ENCODE results near the gene PTCD1. TPM values are rescaled to one million over a fixed set of nuclear protein-coding genes. Genes with fewer than 3 reads are reported as not detected.
"Not testable (repeated sequence)": the region's sequence is repeated elsewhere in the genome, so short reads cannot be mapped to it uniquely, and the experiment has no call there.

The PTCD1 gene
- total RNA-seq, 1 donor from 2014 or later: 2.3 TPM

DNA sequence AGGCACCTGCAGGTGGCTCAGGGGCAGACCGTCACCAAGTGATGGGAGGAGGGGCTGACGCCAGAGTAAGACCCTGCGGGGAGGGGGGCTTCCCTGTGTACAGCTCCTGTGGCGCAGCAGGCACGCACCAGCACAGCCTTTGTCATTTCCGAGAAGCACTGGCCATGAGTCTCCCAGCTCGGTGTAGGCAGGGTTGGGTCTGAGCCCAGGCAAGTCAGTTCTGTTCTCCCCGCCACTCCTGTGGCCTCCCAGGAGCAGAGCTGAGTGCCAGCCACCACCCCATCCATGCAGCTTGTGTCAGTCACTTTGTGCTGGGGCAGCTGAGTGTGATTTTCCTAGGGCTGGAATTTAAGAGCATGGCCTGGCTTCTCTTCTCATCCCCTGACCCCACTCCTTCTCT is 13.3 kb upstream of the PTCD1 start:
- no peak for ATAC-seq

DNA sequence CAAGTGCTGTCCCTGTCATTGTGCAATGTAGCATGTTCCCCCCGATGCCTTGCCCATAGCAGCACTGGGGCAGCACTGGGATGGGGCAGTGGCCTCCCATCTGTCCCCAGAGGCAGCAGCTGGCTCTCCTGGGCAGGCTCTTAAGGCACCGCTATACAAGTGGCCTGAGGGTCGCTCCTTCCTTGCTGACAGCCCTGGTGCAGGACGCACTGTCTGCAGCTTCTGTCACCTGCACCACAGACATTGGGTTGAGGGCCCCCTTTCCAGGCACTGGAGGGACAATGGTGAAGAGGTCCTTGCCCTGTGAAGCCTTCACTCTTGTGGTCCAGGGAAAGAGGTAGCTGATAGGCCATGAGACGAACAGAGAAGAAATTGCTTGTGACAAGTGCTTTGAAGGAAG is 10.7 kb upstream of the PTCD1 start:
- no peak for DNase-seq (ENCODE audit: low spot score)
- ATAC-seq: no peak

More for the DNA sequence above, 13.3 kb upstream of the PTCD1 start:
- DNase-seq (ENCODE audit: low spot score): no peak

DNA sequence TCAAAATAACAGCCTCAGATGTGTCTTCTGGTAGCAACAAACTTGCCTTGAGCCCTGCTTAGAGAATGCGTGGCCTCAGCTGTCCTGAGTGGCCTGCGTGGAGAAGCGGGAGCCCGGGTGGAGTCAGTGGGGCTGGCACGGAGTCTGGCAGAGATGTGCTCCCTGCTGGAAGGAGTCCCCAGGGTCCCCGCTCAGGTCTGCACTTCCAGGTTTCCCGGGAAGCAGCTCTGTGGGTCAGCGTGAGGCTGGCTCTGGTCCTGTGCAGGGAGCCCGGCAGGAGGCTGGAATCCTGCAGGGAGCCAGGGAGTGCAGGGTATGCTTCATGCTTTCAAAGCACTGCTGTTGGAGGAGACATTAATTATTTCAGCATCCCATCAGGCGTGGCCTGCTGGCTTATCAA is 10.3 kb upstream of the PTCD1 start:
- DNase-seq (ENCODE audit: low spot score): no peak

DNA sequence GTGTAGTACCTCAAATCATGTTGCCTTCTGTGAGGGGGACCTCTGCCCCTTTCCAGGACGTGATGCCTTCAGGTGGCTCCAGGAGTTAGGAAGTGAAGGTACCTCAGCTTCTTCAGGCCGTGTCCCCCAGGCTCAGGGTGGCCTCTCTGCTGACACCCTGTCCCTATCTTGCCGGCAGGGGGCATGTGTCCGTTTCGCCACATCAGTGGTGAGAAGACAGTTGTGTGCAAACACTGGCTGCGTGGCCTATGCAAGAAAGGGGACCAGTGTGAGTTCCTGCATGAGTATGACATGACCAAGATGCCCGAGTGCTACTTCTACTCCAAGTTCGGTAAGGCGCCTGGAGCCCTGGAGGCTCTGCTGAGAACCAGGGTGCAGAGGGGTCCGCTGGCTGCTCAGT is 9.3 kb upstream of the PTCD1 start:
- no peak for DNase-seq (ENCODE audit: low spot score)
- ATAC-seq: peak; percentile 64

More for the DNA sequence above, 10.3 kb upstream of the PTCD1 start:
- no peak for ATAC-seq

DNA sequence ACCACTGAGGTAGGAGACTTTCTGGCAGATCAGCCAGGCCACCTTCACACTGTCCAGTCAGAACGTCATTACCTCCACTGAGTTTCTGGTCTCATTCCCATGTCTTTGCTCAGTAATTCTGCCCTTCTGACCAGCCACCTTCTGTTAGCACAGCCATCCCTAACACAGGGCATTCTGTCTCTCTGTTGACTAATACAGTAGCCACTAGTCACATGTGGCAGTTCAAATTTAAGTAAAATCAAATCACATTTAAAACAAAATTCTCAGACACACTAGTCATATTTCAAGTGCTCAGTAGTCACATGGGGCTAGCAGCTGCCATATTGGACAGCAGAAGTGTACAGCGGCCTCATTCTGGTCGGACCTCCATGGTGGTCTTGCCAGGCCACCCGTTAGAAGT is 7.5 kb upstream of the PTCD1 start:
- DNase-seq (ENCODE audit: low spot score) (no peak), ATAC-seq (peak; percentile 14)

DNA sequence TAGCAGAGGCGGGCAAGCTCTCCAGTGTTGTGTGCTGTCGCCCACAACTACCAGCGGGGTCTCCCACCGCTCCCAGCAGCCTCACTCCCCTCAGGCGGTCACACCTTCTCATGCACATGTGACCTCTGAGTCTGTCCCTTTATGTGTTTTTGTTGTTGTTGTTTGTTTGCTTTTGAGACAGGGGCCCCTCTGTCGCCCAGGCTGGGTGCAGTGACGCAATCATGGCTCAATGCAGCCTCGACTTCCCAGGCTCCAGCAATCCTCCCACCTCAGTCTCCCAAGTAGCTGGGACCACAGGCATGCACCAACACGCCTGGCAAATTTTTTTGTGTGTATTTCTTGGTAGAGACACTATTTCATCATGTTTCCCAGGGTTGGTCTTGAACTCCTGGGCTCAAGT is 1.6 kb upstream of the PTCD1 start:
- ATAC-seq: no peak
- DNase-seq (ENCODE audit: low spot score): no peak

DNA sequence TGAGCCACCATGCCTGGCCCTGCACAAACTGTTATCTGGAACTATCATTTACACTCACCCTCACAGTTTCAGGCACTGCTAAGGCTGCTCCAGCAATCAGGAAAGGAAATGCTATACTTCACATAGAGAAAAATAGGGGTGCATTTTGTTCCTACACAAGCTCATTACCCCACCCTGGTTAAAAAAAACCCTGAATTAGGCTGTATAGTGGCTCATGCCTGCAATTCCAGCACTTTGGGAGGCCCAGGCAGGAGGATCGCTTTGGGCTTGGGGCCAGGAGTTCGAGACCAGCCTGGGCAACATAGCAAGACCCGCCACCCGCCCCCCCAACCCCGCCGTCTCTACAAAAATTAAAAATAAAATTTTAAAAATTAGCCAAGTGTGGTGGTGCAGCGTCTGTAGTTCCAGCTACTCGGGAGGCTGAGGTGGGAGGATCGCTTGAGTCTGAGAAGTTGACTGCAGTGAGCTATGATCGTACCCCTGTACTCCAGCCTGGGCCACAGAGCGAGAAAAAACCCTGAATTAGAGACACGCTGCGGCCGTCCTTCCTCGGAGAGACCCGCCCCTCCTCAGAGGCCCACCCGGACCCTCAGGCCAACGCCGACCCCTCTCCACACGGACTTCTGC is 539 bp downstream of the PTCD1 start:
- ATAC-seq (peak; percentile 33), DNase-seq (ENCODE audit: low spot score) (no peak)

DNA sequence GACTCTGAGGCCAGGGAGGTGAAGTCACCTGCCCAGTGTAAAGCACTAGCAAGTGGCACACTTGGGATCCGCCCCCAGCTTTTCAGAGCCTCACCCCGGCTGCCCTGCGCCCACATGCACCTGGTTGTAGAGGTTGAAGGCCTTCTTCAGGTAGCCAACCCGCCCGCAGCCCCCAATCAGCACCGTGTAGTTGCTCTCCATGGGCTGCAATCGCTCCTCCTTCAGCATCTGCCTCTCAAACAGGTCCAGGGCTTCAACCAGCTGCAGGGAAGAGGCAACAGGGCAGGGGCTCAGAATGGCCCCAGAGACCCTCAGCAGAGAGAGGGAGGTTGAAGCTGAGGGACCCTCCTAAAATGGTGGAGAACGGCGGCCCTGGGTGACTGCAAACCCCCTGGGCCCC is 5.4 kb downstream of the PTCD1 start:
- no peak for DNase-seq (ENCODE audit: low spot score)
- ATAC-seq: no peak

DNA sequence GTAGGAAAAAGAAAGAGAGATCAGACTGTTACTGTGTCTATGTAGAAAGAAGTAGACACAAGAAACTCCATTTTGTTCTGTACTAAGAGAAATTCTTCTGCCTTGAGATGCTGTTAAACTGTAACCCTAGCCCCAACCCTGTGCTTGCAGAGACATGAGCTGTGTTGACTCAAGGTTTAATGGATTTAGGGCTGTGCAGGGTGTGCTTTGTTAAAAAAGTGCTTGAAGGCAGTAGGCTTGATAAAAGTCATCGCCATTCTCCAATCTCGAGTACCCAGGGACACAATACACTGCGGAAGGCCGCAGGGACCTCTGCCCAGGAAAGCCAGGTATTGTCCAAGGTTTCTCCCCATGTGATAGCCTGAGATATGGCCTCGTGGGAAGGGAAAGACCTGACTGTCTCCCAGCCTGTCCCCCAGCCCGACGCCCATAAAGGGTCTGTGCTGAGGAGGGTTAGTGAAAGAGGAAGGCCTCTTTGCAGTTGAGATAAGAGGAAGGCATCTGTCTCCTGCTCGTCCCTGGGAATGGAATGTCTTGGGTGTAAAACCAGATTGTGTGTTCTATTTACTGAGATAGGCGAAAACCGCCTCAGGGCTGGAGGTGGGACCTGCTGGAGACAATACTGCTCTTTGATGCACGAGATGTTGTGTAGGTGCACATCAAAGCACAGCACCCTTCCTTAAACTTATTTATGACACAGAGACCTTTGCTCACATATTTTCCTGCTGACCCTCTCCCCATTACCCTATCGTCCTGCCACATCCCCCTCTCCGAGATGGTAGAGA is 6.7 kb downstream of the PTCD1 start:
- not testable (repeated sequence) for ATAC-seq; DNase-seq (ENCODE audit: low spot score)

DNA sequence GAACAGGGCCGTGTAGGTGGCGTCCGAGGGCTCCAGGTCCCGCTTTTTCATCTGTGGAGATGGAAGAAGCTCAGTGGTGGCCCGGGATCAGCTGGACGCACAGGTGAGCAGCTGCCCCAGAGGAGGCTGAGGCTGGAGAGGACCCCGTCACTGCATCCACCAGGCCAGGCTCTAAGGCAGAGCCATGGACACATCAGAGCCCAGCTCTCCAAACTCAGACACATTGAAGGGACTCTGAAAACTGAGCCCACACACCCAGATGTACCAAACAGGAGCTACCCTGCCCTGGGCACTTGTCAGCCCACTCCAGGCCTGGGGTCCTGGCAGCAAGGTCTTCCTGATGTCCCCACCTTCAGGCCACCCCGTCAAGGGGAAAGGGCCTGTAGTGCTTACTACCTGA is 8.8 kb downstream of the PTCD1 start:
- DNase-seq (ENCODE audit: low spot score) (no peak), ATAC-seq (no peak)

DNA sequence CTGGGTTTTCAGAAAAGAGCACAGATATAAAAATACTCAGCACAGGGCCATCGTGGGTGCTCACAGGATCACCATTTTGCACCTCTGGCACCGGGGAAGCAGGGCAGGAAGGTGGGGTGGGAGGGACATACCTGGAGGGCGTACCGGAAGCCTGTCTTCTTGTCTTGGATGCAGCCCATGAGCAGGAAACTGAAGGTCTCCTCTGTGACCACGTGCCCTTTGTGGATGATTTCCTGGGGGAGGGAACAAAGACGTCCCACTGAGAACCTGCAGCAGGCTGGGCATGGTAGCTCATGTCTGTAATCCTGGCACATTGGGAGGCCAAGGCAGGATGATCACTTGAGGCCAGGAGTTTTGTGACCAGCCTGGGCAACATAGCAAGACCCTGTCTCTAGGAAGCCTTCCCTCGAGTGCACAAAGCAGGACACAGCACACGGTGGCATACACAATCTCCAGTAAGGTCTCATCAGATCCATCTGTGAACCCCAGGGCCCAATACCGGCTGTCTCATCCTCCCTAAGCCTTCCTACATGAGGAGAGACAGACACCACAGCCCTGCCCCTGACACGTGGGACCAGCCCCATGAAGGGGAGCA is 9.5 kb downstream of the PTCD1 start:
- DNase-seq (ENCODE audit: low spot score) (no peak), ATAC-seq (no peak)

DNA sequence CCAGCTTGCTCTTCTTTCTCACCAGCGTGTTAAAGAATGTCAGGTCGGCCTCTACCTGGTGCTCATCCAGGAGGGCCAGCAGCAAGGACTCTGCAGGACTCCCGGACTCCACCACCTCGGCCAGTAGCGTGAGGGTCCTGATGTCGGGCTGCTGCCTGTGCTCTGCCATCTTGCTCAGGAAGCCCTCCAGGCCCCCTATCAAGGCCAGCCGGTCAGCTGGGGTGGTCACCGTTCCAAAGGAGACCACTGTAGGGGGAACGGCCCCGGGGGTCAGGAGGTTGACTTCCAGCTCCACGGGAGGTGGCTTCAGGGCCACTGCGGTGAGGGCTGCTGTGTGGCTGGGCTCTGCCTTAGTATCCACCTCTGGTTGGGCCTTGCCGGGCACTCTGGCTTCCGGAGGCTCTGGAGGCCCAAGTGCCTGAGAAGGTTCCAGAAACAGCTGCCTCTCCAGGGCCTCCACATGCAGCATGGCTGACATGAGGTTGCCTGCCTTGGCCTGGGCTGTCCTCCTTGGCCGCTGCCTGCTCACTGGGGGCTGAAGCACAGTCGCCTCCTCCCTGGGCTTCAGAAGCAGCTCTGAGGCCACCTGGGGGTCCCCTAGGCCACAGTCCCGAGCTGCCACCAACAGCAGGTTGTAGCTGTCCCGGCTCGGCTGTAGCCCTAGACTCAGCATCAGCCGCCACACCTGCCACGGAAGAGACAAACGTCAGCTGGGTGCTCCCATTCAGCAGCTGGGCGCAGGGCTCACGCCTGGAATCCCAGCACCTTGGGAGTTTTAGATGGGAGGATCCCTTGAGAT is 13.5 kb downstream of the PTCD1 start:
- ATAC-seq (no peak), DNase-seq (ENCODE audit: low spot score) (no peak)

DNA sequence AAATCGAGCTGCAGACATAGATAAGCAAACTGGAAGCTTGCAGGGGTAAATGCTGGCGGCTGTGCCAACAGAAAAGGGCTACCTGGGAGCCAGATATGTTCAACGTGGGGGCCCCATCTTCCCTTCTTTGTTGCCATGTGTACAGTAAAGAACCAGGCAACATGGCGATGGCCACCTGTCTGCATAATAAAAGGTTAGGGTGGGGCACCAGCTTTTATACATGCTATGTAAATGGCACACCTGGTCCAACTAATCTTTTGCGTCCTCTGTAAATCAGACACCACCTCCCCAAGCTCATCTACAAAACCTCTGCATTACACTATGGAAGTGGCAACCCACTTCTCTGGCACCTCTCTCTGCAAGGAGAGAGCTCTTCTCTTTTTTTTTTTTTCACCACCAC is 16.0 kb downstream of the PTCD1 start:
- DNase-seq (ENCODE audit: low spot score) (no peak), ATAC-seq (no peak)

DNA sequence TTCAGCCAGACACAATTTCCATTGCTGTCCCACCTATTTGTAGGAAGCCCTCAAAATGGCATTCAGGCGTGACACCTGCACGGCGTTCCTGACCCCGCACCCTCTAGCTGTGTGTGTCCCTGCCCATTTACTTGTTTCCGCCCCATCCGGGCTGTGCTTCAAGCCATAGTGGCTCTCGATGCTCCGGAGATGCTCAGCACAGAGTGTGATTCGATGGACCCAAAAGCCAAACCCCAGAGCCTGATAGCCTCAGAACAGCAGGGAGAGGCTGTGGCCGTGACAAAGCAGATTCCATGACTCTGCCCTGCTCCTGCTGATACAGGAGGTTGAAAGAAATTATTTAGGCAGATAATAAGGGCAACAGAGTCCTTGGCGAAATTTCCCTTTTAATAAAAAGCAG is 16.4 kb downstream of the PTCD1 start:
- no peak for ATAC-seq
- DNase-seq (ENCODE audit: low spot score): no peak

DNA sequence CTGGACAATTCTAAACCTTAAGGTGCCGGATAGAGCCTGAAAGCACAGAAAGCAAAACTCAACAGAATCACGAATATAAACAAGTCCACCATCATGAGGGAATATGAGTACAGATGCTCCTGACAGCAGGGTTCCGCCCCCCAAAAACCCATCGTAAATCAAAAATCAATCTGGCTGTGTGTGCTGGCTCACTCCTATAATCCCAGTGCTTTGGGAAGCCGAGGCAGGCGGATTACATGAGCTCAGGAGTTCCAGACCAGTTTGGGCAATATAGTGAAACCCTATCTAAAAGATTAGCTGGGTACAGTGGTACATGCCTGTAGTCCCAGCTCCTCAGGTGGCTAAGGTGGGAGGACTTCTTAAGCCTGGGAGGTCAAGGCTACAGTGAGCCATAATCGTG is 17.6 kb downstream of the PTCD1 start:
- ATAC-seq (no peak), DNase-seq (ENCODE audit: low spot score) (no peak)

DNA sequence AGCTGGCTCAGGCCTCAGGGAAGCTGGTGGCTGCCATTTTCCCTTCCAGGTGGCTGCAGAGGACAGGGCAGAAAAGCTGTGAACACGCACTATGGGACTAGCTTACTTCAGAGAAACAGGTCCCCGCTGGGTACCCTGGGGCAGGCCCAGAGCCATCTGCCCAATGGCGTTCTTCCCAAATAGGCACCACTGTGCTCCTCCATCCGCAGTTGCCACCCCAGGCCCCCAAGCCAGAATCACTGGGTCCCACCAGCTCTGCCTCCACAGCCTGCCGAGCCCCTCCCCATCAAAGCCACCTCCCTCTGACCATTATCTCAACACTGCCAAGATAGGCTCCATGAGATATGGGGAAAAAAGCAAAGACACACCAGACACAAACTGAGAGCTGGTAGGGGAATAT is 18.4 kb downstream of the PTCD1 start:
- DNase-seq (ENCODE audit: low spot score) (no peak), ATAC-seq (no peak)

DNA sequence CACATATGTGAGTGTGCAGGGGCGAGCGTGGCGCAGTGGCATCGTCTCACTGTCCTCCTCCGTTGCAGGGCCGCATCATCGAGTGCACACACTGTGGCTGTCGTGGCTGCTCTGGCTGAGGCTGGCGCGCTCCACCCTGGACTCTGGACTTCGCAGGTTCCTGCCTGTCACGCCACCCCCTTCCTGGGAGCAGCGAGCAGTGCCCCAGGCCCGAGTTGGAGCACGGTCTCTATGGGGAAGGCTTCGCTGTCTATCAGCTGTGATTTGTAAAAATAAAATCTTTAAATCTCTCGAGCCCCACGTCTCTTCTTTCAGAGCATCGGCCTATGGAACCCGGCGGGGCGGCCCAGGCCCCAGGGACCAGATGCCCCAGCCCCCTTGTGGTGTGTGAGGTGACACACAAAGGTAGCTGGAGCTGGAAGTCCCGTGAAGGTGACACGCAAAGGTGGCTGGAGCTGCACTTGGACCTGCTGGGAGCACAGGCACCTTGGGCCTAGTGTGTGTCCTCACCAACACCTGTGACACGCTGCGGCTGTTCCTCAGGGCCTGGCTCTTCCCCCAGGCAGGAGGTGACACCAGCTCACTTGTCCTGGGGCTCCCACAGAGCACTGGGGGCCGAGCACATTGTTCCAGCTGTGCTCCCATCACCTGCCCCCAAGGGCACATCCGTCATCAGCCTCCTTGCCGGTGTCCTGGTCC is 19.1 kb downstream of the PTCD1 start:
- peak; percentile 88 for ATAC-seq
- peak; percentile 72 for DNase-seq (ENCODE audit: low spot score)

DNA sequence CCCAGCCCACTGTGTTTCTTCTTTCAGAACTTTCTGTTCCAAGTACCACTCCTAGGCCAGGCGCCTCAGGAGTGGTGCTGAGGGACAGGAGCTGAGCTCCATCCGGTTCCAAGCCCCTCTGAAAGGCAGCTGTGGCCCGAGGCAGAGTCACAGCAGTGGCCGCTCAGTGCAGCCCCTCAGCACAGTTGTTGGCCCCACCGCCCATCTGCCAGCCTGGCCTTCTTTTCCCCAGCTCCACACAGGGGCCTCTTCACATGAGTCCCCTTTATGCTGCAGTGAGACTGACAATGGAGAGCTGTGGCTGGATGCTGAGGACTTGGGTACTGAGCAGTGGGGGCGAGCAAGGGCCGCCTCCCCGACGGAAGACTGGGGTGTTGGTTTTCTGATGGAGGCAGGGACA is 20.3 kb downstream of the PTCD1 start:
- ATAC-seq: peak; percentile 2

DNA sequence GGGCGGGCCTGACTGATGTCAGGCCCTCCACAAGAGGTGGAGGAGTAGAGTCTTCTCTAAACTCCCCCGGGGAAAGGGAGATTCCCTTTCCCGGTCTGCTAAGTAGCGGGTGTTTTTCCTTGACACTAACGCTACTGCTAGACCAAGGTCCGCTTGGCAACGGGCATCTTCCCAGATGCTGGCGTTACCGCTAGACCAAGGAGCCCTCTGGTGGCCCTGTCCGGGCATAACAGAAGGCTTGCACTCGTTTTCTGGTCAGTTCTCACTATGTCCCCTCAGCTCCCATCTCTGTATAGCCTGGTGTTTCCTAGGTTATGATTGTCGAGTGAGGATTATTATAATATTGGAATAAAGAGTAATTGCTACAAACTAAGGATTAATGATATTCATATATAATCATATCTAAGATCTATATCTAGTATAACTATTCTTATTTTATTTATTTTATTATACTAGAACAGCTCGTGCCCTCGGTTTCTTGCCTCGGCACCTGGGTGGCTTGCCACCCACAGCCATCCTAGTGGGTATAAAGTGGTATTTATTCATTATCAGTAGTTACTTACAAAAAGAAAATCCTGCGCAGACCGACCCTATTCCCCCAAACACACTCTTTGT is 23.0 kb downstream of the PTCD1 start:
- not testable (repeated sequence) for ATAC-seq
- DNase-seq (ENCODE audit: low spot score): peak; percentile 82

More for the DNA sequence above, 20.3 kb downstream of the PTCD1 start:
- DNase-seq (ENCODE audit: low spot score): no peak

DNA sequence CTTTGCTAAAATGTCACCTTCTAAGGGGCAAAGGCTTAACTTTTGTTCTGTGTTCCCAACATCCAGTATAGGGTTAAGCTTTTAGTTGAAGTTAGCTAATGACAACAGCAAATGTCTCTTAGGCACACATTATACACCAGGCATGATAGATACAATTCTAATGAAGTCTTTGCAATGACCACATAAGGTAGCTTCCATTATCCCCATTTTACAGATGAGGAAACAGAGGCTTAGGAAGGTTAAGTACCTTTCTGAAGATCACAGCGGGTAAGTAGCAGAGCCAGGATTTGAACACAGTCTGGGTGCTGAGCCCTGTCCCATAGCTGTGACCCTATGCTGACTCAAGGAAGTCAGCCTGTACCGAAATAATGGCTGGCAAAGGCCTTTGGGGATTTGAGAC is 28.0 kb downstream of the PTCD1 start:
- DNase-seq (ENCODE audit: low spot score) (no peak), ATAC-seq (no peak)

Measured in left lobe of liver (tissue), 2 donors.